Tibial nerve (tissue), 4 donors: ENCODE results near the gene SAT2. TPM values are rescaled to one million over a fixed set of nuclear protein-coding genes. Genes with fewer than 3 reads are reported as not detected.
"Not testable (repeated sequence)": the region's sequence is repeated elsewhere in the genome, so short reads cannot be mapped to it uniquely, and the experiment has no call there.

ENCODE experiments used
- DNase-seq, 2 donors: peaks; one replicate each; pipeline ENCODE4 v3.0.0-alpha.2; 2019; ENCODE audit warnings: low spot score in 2 of 2
- H3K27ac ChIP-seq, 4 donors: fragments of 200-600 bp; sonication (generic) in 3 of 4; one replicate each; pipeline ENCODE4 v1.5.1; 2017 to 2019; ENCODE audit warnings: mild to moderate bottlenecking in 1 of 4
- H3K27me3 ChIP-seq, 2 donors: fragments of 200-600 bp; sonication (generic) in 1 of 2; one replicate each; pipeline versions ENCODE4 v1.5.1 to v1.6.0; 2017 to 2019
- H3K36me3 ChIP-seq, 3 donors: fragments of 200-600 bp; sonication (generic); one replicate each; pipeline ENCODE4 v1.5.1; 2018 to 2019
- H3K4me1 ChIP-seq, 4 donors: fragments of 200-600 bp; sonication (generic) in 3 of 4; one replicate each; pipeline ENCODE4 v1.5.1; 2017 to 2019
- H3K4me3 ChIP-seq, 4 donors: fragments of 200-600 bp; sonication (generic) in 3 of 4; one replicate each; pipeline ENCODE4 v1.5.1; 2017 to 2019; ENCODE audit warnings: mild to moderate bottlenecking in 1 of 4, moderate library complexity in 1 of 4
- H3K9me3 ChIP-seq, 4 donors: fragments of 200-600 bp; sonication (generic) in 3 of 4; one replicate each; pipeline ENCODE4 v1.5.1; 2017 to 2019
- EP300 ChIP-seq, 2 donors: sonication (generic); formaldehyde crosslinking; IDR thresholded peaks; one replicate each; pipeline ENCODE4 v1.6.1; 2017; ENCODE audit warnings: antibody characterized with exemption in 2 of 2, mild to moderate bottlenecking in 1 of 2
- POLR2A ChIP-seq, 2 donors: fragments of 450-650 bp; IDR thresholded peaks; one replicate each; pipeline ENCODE4 v1.6.1; 2017; ENCODE audit warnings: antibody characterized with exemption in 2 of 2, mild to moderate bottlenecking in 2 of 2, moderate library complexity in 2 of 2
- WGBS, 2 donors: methylation state at CpG; one replicate each; pipeline ENCODE4 v1.1.5; 2018; 5-methylcytosine and 5-hydroxymethylcytosine counted together
- total RNA-seq, 4 donors: library from RNA; depleted of rRNA; stranded (reverse); fragments of >200 nt; gene quantifications; one replicate each; pipeline ENCODE4 v1.1.0, GENCODE V29; 2016
- TF ChIP-seq, protein P1 (sequence below), 5 experiments: fragments of 200-600 bp in 3 of 5; fragments of 450-650 bp in 2 of 5; sonication (generic) in 3 of 5; IDR thresholded peaks; one replicate each; pipeline ENCODE4 v1.5.1; 2016 to 2019; ENCODE audit warnings: antibody characterized with exemption in 5 of 5, mild to moderate bottlenecking in 3 of 5, moderate library complexity in 2 of 5

The SAT2 gene
- total RNA-seq, 4 donors from 2014 or later = 69.3 to 130 (median 82.0) TPM

DNA sequence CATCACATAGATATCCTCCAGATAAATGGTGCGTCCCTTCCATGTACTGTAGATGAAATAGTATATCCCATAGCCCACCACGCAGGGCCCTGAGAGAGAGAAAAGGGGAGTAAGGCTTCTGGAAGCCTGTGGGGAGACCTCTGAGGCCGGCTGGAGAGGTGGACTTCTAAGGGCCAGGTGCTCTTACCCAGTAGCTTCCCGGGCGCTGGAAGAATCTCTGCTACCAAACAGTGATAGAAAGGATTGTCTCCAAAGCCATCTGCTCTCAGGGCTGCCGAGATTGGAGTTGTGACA lies 718 bp downstream of the SAT2 start:
- Histone ChIP-seq H3K27me3 (no peaks in the 10 kb centered on the region), H3K36me3 (peaks cover 0 to 14% (median 0%) of the 10 kb centered on the region in 3 donors), H3K4me3 (peak overlapping the region; percentile 70 to 88 (median 82)), H3K4me1 (peaks cover 0 to 16% (median 6%) of the 10 kb centered on the region in 4 donors), H3K9me3 (no peaks in the 10 kb centered on the region), H3K27ac (peak overlapping the region; percentile 81 to 98 (median 96))
- WGBS, 2 donors = 15 to 22% methylated on average over 6 of the region's 6 CpGs
- TF ChIP-seq EP300 (IDR thresholded peaks at IDR 0.05) (no peak), POLR2A (IDR thresholded peaks at IDR 0.05) (no peak)
- TF ChIP-seq, protein P1, sequence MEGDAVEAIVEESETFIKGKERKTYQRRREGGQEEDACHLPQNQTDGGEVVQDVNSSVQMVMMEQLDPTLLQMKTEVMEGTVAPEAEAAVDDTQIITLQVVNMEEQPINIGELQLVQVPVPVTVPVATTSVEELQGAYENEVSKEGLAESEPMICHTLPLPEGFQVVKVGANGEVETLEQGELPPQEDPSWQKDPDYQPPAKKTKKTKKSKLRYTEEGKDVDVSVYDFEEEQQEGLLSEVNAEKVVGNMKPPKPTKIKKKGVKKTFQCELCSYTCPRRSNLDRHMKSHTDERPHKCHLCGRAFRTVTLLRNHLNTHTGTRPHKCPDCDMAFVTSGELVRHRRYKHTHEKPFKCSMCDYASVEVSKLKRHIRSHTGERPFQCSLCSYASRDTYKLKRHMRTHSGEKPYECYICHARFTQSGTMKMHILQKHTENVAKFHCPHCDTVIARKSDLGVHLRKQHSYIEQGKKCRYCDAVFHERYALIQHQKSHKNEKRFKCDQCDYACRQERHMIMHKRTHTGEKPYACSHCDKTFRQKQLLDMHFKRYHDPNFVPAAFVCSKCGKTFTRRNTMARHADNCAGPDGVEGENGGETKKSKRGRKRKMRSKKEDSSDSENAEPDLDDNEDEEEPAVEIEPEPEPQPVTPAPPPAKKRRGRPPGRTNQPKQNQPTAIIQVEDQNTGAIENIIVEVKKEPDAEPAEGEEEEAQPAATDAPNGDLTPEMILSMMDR (IDR thresholded peaks at IDR 0.05) = no peak
- no peak for DNase-seq

DNA sequence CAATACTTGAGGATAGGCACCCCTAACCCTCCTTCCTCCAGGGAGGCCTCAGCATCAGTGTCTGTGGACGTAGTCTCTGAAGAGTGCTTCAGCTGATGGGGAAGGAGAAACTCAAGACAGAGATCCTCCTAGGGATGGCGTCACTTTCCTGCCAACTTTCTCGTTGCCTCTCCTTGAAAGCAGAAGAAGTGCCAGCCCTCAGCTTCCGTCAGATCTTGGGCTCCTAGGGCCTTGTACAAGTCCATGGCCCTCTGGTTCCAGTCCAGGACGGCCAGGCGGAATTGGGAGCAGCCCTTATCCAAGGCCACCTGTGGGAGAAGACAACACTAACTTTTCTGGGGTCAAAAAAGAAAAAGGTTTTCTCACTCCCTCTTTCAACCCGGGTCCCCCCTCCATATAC lies 1.3 kb downstream of the SAT2 start:
- no peak for DNase-seq
- WGBS, 2 donors = 80 to 81% methylated on average over 7 of the region's 7 CpGs
- Histone ChIP-seq H3K36me3 (peaks cover 0 to 14% (median 0%) of the 10 kb centered on the region in 3 donors), H3K27ac (peak overlapping the region in 3 of 4 donors; percentile 95 to 98 (median 97)), H3K4me3 (peak overlapping the region in 2 of 4 donors; percentile 82 to 83), H3K27me3 (no peaks in the 10 kb centered on the region), H3K4me1 (peaks cover 0 to 16% (median 6%) of the 10 kb centered on the region in 4 donors), H3K9me3 (no peaks in the 10 kb centered on the region)
- TF ChIP-seq POLR2A (IDR thresholded peaks at IDR 0.05) (no peak), EP300 (IDR thresholded peaks at IDR 0.05) (no peak)
- TF ChIP-seq, protein P1 (IDR thresholded peaks at IDR 0.05) = no peak

DNA sequence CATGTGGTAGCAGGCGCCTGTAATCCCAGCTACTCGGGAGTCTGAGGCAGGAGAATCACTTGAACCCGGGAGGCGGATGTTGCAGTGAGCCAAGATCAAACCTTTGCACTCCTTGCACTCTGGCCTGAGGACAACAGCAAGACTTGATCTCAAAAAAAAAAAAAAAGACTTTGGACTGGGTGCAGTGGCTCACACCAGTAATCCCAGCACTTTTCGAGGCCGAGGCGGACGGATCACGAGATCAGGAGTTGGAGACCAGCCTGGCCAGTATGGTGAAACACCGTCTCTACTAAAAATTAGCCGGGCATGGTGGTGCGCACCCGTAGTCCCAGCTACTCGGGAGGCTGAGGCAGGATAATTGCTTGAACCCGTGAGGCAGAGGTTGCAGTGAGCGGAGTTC lies 1.9 kb downstream of the SAT2 start:
- Histone ChIP-seq H3K36me3 (peaks cover 0 to 14% (median 0%) of the 10 kb centered on the region in 3 donors), H3K4me1 (peaks cover 0 to 16% (median 6%) of the 10 kb centered on the region in 4 donors)
- WGBS, 2 donors = 94 to 96% methylated on average over 16 of the region's 16 CpGs
- H3K9me3 ChIP-seq, H3K27ac ChIP-seq, H3K4me3 ChIP-seq, DNase-seq, H3K27me3 ChIP-seq: not testable (repeated sequence)

DNA sequence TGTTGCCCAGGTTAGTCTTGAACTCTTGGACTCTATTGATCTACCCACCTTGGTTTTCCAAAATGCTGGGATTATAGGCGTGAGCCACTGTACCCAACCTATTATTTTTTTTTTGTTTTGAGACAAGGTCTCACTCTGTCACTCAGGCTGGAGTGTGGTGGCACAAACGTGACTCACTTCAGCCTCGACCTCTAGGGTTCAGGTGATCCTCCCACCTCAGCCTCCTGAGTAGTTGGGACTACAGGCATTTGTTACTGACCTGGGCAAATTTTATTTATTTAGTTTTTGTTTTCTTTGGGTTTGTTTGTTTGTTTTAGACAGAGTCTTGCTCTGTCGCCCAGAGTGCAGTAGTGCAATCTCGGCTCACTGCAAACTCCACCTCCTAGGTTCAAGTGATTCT lies 4.0 kb downstream of the SAT2 start:
- no peaks in the 10 kb centered on the region for H3K27me3 ChIP-seq
- DNase-seq = no peak
- peaks cover 0 to 16% (median 6%) of the 10 kb centered on the region in 4 donors for H3K4me1 ChIP-seq
- H3K36me3 ChIP-seq = peaks cover 0 to 14% (median 0%) of the 10 kb centered on the region in 3 donors
- no peak overlapping the region for H3K27ac ChIP-seq
- no peak overlapping the region for H3K4me3 ChIP-seq
- 85 to 87% methylated on average over 5 of the region's 5 CpGs for WGBS, 2 donors
- no peaks in the 10 kb centered on the region for H3K9me3 ChIP-seq
- TF ChIP-seq, protein P1 (IDR thresholded peaks at IDR 0.05) = no peak
- TF ChIP-seq POLR2A (IDR thresholded peaks at IDR 0.05) (no peak), EP300 (IDR thresholded peaks at IDR 0.05) (no peak)

DNA sequence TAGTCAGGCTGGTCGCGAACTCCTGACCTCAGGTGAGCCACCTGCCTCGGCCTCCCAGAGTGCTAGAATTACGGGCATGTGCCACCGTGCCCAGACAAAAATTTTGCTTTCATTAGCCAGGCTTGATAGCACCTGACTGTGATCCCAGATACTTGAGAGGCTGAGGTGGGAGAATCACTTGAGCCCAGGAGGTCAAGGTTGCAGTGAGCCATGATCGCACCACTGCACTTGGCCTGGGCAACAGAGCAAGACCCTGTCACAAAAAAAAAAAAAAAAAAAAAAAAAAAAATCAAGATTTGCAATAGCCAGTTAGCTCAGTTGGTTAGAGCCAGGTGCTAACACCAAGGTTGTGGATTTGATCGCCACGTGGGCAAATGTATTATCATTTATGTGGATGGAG lies 6.8 kb downstream of the SAT2 start:
- Histone ChIP-seq H3K36me3 (peaks cover 0 to 7% (median 0%) of the 10 kb centered on the region in 3 donors), H3K27me3 (no peaks in the 10 kb centered on the region), H3K9me3 (no peaks in the 10 kb centered on the region), H3K27ac (no peak overlapping the region), H3K4me3 (no peak overlapping the region), H3K4me1 (no peaks in the 10 kb centered on the region)
- DNase-seq = no peak
- WGBS, 2 donors = 91% methylated on average over 8 of the region's 8 CpGs
- TF ChIP-seq EP300 (IDR thresholded peaks at IDR 0.05) (no peak), POLR2A (IDR thresholded peaks at IDR 0.05) (no peak)
- TF ChIP-seq, protein P1 (IDR thresholded peaks at IDR 0.05) = no peak

DNA sequence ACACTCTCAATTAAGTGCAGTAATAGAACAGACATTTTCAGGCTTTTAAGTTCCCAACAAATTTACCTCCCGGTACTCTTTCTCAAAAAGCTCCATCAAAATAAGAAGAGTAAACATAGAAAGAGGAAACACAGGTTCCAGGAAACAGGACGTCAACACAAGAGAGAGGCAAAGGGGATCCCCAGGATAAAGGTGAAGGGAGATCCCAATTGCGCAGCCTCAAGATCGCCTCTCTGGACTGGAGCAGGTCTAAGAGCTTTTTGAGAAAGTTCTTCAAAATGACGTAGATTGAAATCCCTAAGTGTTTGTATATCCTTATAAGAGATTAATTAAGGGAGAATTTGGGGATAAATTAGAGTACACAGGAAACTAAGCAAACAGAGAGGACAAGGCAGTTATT lies 9.0 kb downstream of the SAT2 start:
- H3K27me3 ChIP-seq = no peaks in the 10 kb centered on the region
- peaks cover 0 to 7% (median 4%) of the 10 kb centered on the region in 4 donors for H3K4me1 ChIP-seq
- DNase-seq = no peak
- 81 to 85% methylated on average over 5 of the region's 5 CpGs for WGBS, 2 donors
- H3K9me3 ChIP-seq = no peaks in the 10 kb centered on the region
- TF ChIP-seq, protein P1 (IDR thresholded peaks at IDR 0.05) = no peak
- TF ChIP-seq EP300 (IDR thresholded peaks at IDR 0.05) (no peak), POLR2A (IDR thresholded peaks at IDR 0.05) (no peak)
- H3K27ac ChIP-seq = no peak overlapping the region
- no peaks in the 10 kb centered on the region for H3K36me3 ChIP-seq
- no peak overlapping the region for H3K4me3 ChIP-seq
